ENCODE data around the gene S1PR3. TPM values are rescaled to one million over a fixed set of nuclear protein-coding genes. Genes with fewer than 3 reads are reported as not detected.
A peak's percentile ranks its signal among the peaks of the same experiment; 100 is the strongest.

S1PR3 gene
- total and polyA plus RNA-seq, 9 of the 15 experiments (the other 6 are each of a cell fraction or from before 2014, with no cell fraction given): 0.03 to 2.0 (median 0.29) TPM

GRCh38 chr9:88950341-88951154 lies 40.7 kb upstream of the S1PR3 start (continued):
- no peak for TF ChIP-seq SIX5 (IDR thresholded peaks at IDR 0.05; ENCODE audit: borderline replicate concordance in 1 of 2, insufficient read depth in 1 of 2, low read depth in 1 of 2, low read length in 2 of 2)
- peak; percentile 51 for TF ChIP-seq CEBPB (tag; IDR thresholded peaks at IDR 0.05)
- TF ChIP-seq MITF (IDR thresholded peaks at IDR 0.05): no peak
- no peak for TF ChIP-seq CEBPG (CRISPR knock-in tag; IDR thresholded peaks at IDR 0.05)
- peak in 1 of 2 experiments; percentile 6; a peak in 1 of 4 replicates for TF ChIP-seq CEBPG (tag; conservative IDR thresholded peaks at IDR 0.05 in 1 of 2, IDR thresholded peaks at IDR 0.05 in 1 of 2)
- no peak for TF ChIP-seq ELF4 (CRISPR knock-in tag; IDR thresholded peaks at IDR 0.05)
- no peak for TF ChIP-seq THAP7 (CRISPR knock-in tag; IDR thresholded peaks at IDR 0.05)
- TF ChIP-seq ATF3 (IDR thresholded peaks at IDR 0.05): peak; percentile 47; the same call in 1 of the 2 replicates
- TF ChIP-seq ATF3 (CRISPR knock-in tag; conservative IDR thresholded peaks at IDR 0.05): no peak
- TF ChIP-seq CTBP1 (IDR thresholded peaks at IDR 0.05; ENCODE audit: borderline replicate concordance): no peak
- no peak for TF ChIP-seq SREBF2 (CRISPR knock-in tag; IDR thresholded peaks at IDR 0.05)
- TF ChIP-seq ARID1B (IDR thresholded peaks at IDR 0.05): 0 out of 2 replicates have a peak, but pooled peaks have one; percentile 36
- TF ChIP-seq SMARCA4 (IDR thresholded peaks at IDR 0.05): peak; percentile 15; the same call in 1 of the 2 replicates
- no peak for TF ChIP-seq RBM39 (optimal IDR thresholded peaks at IDR 0.05; ENCODE audit: low read depth, low read length)
- TF ChIP-seq BHLHE40 (IDR thresholded peaks at IDR 0.05; ENCODE audit: low read length): no peak
- peak; percentile 26; the same call in 1 of the 2 replicates for TF ChIP-seq C11orf30 (IDR thresholded peaks at IDR 0.05; ENCODE audit: low read depth)
- no peak for TF ChIP-seq RFX5 (IDR thresholded peaks at IDR 0.05; ENCODE audit: low read depth, low read length)
- TF ChIP-seq, protein P1, sequence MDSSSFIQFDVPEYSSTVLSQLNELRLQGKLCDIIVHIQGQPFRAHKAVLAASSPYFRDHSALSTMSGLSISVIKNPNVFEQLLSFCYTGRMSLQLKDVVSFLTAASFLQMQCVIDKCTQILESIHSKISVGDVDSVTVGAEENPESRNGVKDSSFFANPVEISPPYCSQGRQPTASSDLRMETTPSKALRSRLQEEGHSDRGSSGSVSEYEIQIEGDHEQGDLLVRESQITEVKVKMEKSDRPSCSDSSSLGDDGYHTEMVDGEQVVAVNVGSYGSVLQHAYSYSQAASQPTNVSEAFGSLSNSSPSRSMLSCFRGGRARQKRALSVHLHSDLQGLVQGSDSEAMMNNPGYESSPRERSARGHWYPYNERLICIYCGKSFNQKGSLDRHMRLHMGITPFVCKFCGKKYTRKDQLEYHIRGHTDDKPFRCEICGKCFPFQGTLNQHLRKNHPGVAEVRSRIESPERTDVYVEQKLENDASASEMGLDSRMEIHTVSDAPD (CRISPR knock-in tag; IDR thresholded peaks at IDR 0.05): no peak
